Colonic mucosa (tissue), 4 donors: ENCODE results near the gene ZNF774. TPM values are rescaled to one million over a fixed set of nuclear protein-coding genes. Genes with fewer than 3 reads are reported as not detected.
A peak's percentile ranks its signal among the peaks of the same experiment; 100 is the strongest.

Source experiments
- DNase-seq: peaks from one replicate; pipeline ENCODE4 v3.0.0-alpha.2; 2020
- H3K27ac ChIP-seq: fragments of 200-600 bp; one replicate; pipeline ENCODE4 v1.8.0; 2021
- H3K27me3 ChIP-seq: fragments of 200-600 bp; one replicate; pipeline ENCODE4 v1.8.0; 2021
- H3K36me3 ChIP-seq: fragments of 200-600 bp; one replicate; pipeline ENCODE4 v1.8.0; 2021
- H3K4me1 ChIP-seq: fragments of 200-600 bp; one replicate; pipeline ENCODE4 v1.8.0; 2021; ENCODE audit warnings: mild to moderate bottlenecking
- H3K4me3 ChIP-seq: fragments of 200-600 bp; one replicate; pipeline ENCODE4 v1.8.0; 2021
- H3K9ac ChIP-seq, 2 donors: one replicate each; pipeline ENCODE4 v1.7.0; 2013; ENCODE audit warnings: control low read depth in 2 of 2, low read depth in 2 of 2, low read length in 2 of 2
- H3K9me3 ChIP-seq: fragments of 200-600 bp; one replicate; pipeline ENCODE4 v1.8.0; 2021
- CTCF ChIP-seq: fragments of 200-600 bp; IDR thresholded peaks from one replicate; pipeline ENCODE4 v1.8.0; 2022; ENCODE audit warnings: antibody characterized with exemption, mild to moderate bottlenecking
- intact Hi-C: fragments of 100-400 bp; cut with DNase I; formaldehyde crosslinking; loops from one replicate; pipeline ENCODE4 v1.14.1; 2022
- total RNA-seq, 2 donors: library from RNA; stranded (reverse); fragmentation: NEBNext Ultra II Directional in 1 of 2; extraction: Animal tissue kit (Norgen Biotek cat#: 25700) in 1 of 2; gene quantifications; one replicate each; pipeline ENCODE4 v1.2.1, GENCODE V29; 2021
- donor health status: healthy.
- donor health status: DM: no; HTN: no; CAD: no.
- donor health status: DM: no; HTN: no; CAD: no.

ZNF774 gene
- total RNA-seq, 2 donors from 2014 or later: 13.7 to 13.9 TPM

- DNase-seq: no peak
- peaks cover 2% of the 10 kb centered on the region for H3K36me3 ChIP-seq
- no peaks in the 10 kb centered on the region for H3K27me3 ChIP-seq
- no peak for TF ChIP-seq CTCF
- H3K4me1 ChIP-seq: peaks cover 30% of the 10 kb centered on the region
- no peaks in the 10 kb centered on the region for H3K9me3 ChIP-seq
- no peak overlapping the region for H3K27ac ChIP-seq
- peak overlapping the region in 1 of 2 donors; percentile 30 for H3K9ac ChIP-seq
- intact Hi-C loops: no loop called here
- H3K4me3 ChIP-seq: no peak overlapping the region
These were observed 44.2 kb downstream of the ZNF774 start for GRCh38 chr15:90396321-90396720.

- no peak for TF ChIP-seq CTCF
- intact Hi-C loops: no loop called here
- Histone ChIP-seq H3K27me3 (no peaks in the 10 kb centered on the region), H3K4me3 (no peak overlapping the region), H3K36me3 (no peaks in the 10 kb centered on the region), H3K9ac (peak overlapping the region; percentile 6 to 60), H3K4me1 (peaks cover 36% of the 10 kb centered on the region), H3K9me3 (no peaks in the 10 kb centered on the region), H3K27ac (peak overlapping the region; percentile 87)
- no peak for DNase-seq
These were observed 48.1 kb downstream of the ZNF774 start for GRCh38 chr15:90400005-90400758.

GRCh38 chr15:90400759-90401314, 48.8 kb downstream of the ZNF774 start:
- H3K4me3 ChIP-seq: no peak overlapping the region
- H3K27ac ChIP-seq: peak overlapping the region; percentile 87
- peaks cover 33% of the 10 kb centered on the region for H3K4me1 ChIP-seq
- no peaks in the 10 kb centered on the region for H3K36me3 ChIP-seq
- peak; percentile 80 for DNase-seq
- intact Hi-C loops: no loop called here
- no peaks in the 10 kb centered on the region for H3K9me3 ChIP-seq
- H3K27me3 ChIP-seq: no peaks in the 10 kb centered on the region
- peak overlapping the region in 1 of 2 donors; percentile 60 for H3K9ac ChIP-seq
- TF ChIP-seq CTCF: no peak

GRCh38 chr15:90401495-90401894, 49.4 kb downstream of the ZNF774 start:
- Histone ChIP-seq H3K27ac (peak overlapping the region; percentile 87), H3K4me1 (peaks cover 30% of the 10 kb centered on the region)
- no peak for DNase-seq

GRCh38 chr15:90402223-90402622, 50.1 kb downstream of the ZNF774 start:
- Histone ChIP-seq H3K36me3 (no peaks in the 10 kb centered on the region), H3K4me1 (peaks cover 30% of the 10 kb centered on the region), H3K9me3 (no peaks in the 10 kb centered on the region), H3K4me3 (no peak overlapping the region), H3K27ac (peak overlapping the region; percentile 87), H3K27me3 (no peaks in the 10 kb centered on the region), H3K9ac (peak overlapping the region in 1 of 2 donors; percentile 64)
- DNase-seq: peak; percentile 17
- TF ChIP-seq CTCF: no peak
- intact Hi-C loops: no loop called here

More at GRCh38 chr15:90401495-90401894, 49.4 kb downstream of the ZNF774 start:
- intact Hi-C loops: no loop called here
- Histone ChIP-seq H3K27me3 (no peaks in the 10 kb centered on the region), H3K4me3 (no peak overlapping the region), H3K9ac (peak overlapping the region in 1 of 2 donors; percentile 64), H3K9me3 (no peaks in the 10 kb centered on the region), H3K36me3 (no peaks in the 10 kb centered on the region)
- no peak for TF ChIP-seq CTCF
